ENCODE results near the gene NAXE.

GRCh38 chr1:156552518-156552917, 39.1 kb upstream of the NAXE start:
- TF ChIP-seq, protein P1, sequence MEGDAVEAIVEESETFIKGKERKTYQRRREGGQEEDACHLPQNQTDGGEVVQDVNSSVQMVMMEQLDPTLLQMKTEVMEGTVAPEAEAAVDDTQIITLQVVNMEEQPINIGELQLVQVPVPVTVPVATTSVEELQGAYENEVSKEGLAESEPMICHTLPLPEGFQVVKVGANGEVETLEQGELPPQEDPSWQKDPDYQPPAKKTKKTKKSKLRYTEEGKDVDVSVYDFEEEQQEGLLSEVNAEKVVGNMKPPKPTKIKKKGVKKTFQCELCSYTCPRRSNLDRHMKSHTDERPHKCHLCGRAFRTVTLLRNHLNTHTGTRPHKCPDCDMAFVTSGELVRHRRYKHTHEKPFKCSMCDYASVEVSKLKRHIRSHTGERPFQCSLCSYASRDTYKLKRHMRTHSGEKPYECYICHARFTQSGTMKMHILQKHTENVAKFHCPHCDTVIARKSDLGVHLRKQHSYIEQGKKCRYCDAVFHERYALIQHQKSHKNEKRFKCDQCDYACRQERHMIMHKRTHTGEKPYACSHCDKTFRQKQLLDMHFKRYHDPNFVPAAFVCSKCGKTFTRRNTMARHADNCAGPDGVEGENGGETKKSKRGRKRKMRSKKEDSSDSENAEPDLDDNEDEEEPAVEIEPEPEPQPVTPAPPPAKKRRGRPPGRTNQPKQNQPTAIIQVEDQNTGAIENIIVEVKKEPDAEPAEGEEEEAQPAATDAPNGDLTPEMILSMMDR (conservative IDR thresholded peaks at IDR 0.05): no peak
- TF ChIP-seq ZFX (IDR thresholded peaks at IDR 0.05): no peak
